Breast epithelium (tissue), 3 donors: ENCODE measurements around the gene YTHDF1.

Source experiments
- POLR2A ChIP-seq: fragments of 450-650 bp; IDR thresholded peaks from one replicate; pipeline ENCODE4 v1.6.1; 2016; ENCODE audit warnings: antibody characterized with exemption, mild to moderate bottlenecking, moderate library complexity
- POLR2AphosphoS5 ChIP-seq, 3 donors: sonication (generic); formaldehyde crosslinking; IDR thresholded peaks; one replicate each; pipeline ENCODE4 v1.6.1; 2017; ENCODE audit warnings: antibody characterized with exemption in 3 of 3
- TF ChIP-seq, protein P1 (sequence below), 3 donors: fragments of 450-650 bp; IDR thresholded peaks; one replicate each; pipeline ENCODE4 v1.5.1; 2016 to 2017; ENCODE audit warnings: antibody characterized with exemption in 3 of 3, mild to moderate bottlenecking in 3 of 3, moderate library complexity in 3 of 3

DNA sequence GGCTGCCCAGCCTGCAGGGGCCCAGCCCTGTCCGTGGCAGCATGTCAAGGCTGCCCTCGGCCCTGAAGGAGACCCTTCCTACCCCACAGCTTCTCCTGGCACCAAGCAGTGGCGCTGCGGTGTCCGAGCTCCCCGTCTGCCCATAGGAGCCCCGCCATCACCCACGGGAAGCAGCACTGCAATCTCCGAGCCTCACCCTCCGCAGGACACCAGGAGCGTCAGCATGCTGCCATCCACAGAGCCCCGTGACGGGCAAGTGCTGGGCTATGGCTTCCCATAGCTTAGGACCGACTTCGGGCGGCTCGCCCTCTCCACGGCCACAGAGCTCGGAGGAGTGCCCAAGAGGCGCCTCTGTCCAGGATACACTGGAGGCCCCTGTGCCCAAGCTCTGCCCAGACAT, 25.1 kb downstream of the YTHDF1 start:
- TF ChIP-seq, protein P1, sequence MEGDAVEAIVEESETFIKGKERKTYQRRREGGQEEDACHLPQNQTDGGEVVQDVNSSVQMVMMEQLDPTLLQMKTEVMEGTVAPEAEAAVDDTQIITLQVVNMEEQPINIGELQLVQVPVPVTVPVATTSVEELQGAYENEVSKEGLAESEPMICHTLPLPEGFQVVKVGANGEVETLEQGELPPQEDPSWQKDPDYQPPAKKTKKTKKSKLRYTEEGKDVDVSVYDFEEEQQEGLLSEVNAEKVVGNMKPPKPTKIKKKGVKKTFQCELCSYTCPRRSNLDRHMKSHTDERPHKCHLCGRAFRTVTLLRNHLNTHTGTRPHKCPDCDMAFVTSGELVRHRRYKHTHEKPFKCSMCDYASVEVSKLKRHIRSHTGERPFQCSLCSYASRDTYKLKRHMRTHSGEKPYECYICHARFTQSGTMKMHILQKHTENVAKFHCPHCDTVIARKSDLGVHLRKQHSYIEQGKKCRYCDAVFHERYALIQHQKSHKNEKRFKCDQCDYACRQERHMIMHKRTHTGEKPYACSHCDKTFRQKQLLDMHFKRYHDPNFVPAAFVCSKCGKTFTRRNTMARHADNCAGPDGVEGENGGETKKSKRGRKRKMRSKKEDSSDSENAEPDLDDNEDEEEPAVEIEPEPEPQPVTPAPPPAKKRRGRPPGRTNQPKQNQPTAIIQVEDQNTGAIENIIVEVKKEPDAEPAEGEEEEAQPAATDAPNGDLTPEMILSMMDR (IDR thresholded peaks at IDR 0.05), result no peak
- TF ChIP-seq POLR2A, result no peak
- TF ChIP-seq POLR2AphosphoS5 (IDR thresholded peaks at IDR 0.05), result no peak
